Measurements from ENCODE around the gene TACC3. TPM values are rescaled to one million over a fixed set of nuclear protein-coding genes. Genes with fewer than 3 reads are reported as not detected.

The TACC3 gene
- total RNA-seq, 1 experiment from 2014 or later, result 207 TPM

- no peak overlapping the region for H3K27ac Mint-ChIP-seq
- ChIA-PET CTCF (interaction anchor here (1.0 to 4.1 kb wide), 7 partner anchors 15 to 59 kb away, joined by 3 to 188 read pairs (median 28); partner anchors contain the start of gene FGFR3), POLR2A (no interaction called here)
- H3K36me3 Mint-ChIP-seq, result no peaks in the 10 kb centered on the region
- no peak overlapping the region for H3K4me3 Mint-ChIP-seq
- no peak for TF ChIP-seq JUN (CRISPR knock-in tag; IDR thresholded peaks at IDR 0.05)
- no peak for TF ChIP-seq MYBL2 (CRISPR knock-in tag; IDR thresholded peaks at IDR 0.05)
- no peak for TF ChIP-seq TP53 (CRISPR knock-in tag; IDR thresholded peaks at IDR 0.05)
- TF ChIP-seq, protein P1, sequence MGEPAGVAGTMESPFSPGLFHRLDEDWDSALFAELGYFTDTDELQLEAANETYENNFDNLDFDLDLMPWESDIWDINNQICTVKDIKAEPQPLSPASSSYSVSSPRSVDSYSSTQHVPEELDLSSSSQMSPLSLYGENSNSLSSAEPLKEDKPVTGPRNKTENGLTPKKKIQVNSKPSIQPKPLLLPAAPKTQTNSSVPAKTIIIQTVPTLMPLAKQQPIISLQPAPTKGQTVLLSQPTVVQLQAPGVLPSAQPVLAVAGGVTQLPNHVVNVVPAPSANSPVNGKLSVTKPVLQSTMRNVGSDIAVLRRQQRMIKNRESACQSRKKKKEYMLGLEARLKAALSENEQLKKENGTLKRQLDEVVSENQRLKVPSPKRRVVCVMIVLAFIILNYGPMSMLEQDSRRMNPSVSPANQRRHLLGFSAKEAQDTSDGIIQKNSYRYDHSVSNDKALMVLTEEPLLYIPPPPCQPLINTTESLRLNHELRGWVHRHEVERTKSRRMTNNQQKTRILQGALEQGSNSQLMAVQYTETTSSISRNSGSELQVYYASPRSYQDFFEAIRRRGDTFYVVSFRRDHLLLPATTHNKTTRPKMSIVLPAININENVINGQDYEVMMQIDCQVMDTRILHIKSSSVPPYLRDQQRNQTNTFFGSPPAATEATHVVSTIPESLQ (CRISPR knock-in tag; IDR thresholded peaks at IDR 0.05), result no peak
- TF ChIP-seq ZNF121 (CRISPR knock-in tag; IDR thresholded peaks at IDR 0.05), result no peak
- TF ChIP-seq, protein P2, sequence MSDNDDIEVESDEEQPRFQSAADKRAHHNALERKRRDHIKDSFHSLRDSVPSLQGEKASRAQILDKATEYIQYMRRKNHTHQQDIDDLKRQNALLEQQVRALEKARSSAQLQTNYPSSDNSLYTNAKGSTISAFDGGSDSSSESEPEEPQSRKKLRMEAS (CRISPR knock-in tag; IDR thresholded peaks at IDR 0.05), result no peak
- no peak for TF ChIP-seq CDX4 (CRISPR knock-in tag; IDR thresholded peaks at IDR 0.05; ENCODE audit: borderline replicate concordance)
- TF ChIP-seq, protein P3, sequence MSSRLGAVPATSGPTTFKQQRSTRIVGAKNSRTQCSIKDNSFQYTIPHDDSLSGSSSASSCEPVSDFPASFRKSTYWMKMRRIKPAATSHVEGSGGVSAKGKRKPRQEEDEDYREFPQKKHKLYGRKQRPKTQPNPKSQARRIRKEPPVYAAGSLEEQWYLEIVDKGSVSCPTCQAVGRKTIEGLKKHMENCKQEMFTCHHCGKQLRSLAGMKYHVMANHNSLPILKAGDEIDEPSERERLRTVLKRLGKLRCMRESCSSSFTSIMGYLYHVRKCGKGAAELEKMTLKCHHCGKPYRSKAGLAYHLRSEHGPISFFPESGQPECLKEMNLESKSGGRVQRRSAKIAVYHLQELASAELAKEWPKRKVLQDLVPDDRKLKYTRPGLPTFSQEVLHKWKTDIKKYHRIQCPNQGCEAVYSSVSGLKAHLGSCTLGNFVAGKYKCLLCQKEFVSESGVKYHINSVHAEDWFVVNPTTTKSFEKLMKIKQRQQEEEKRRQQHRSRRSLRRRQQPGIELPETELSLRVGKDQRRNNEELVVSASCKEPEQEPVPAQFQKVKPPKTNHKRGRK (CRISPR knock-in tag; IDR thresholded peaks at IDR 0.05; ENCODE audit: borderline replicate concordance), result no peak
- no peaks in the 10 kb centered on the region for H3K4me1 Mint-ChIP-seq
- H3K27me3 Mint-ChIP-seq (ENCODE audit: low read depth), result peaks cover 2% of the 10 kb centered on the region; the same call in 1 of the 2 replicates
- H3K9me3 Mint-ChIP-seq, result no peaks in the 10 kb centered on the region
- DNase-seq (ENCODE audit: low spot score), result no peak
- ATAC-seq, result no peak
These were observed 29.2 kb downstream of the TACC3 start for GRCh38 chr4:1750381-1751154.

- no peak for ATAC-seq
- POLR2A ChIA-PET, result interaction anchor here (1.0 to 1.3 kb wide), 2 partner anchors 14 to 43 kb away, joined by 3 to 4 read pairs; no protein-coding TSS in a partner anchor
- TF ChIP-seq SMAD3 (CRISPR knock-in tag; IDR thresholded peaks at IDR 0.05; ENCODE audit: borderline replicate concordance) (no peak), JAZF1 (CRISPR knock-in tag; IDR thresholded peaks at IDR 0.05) (no peak), ZNF138 (CRISPR knock-in tag; conservative IDR thresholded peaks at IDR 0.05) (no peak), ZNF263 (CRISPR knock-in tag; IDR thresholded peaks at IDR 0.05; ENCODE audit: low read depth) (no peak), NFATC4 (CRISPR knock-in tag; IDR thresholded peaks at IDR 0.05) (no peak), GTF2I (CRISPR knock-in tag; conservative IDR thresholded peaks at IDR 0.05) (no peak), TP53 (CRISPR knock-in tag; IDR thresholded peaks at IDR 0.05) (no peak), KAT7 (CRISPR knock-in tag; IDR thresholded peaks at IDR 0.05; ENCODE audit: borderline replicate concordance) (no peak), ATF3 (CRISPR knock-in tag; conservative IDR thresholded peaks at IDR 0.05) (no peak)
- TF ChIP-seq, protein P4, sequence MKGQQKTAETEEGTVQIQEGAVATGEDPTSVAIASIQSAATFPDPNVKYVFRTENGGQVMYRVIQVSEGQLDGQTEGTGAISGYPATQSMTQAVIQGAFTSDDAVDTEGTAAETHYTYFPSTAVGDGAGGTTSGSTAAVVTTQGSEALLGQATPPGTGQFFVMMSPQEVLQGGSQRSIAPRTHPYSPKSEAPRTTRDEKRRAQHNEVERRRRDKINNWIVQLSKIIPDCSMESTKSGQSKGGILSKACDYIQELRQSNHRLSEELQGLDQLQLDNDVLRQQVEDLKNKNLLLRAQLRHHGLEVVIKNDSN (CRISPR knock-in tag; IDR thresholded peaks at IDR 0.05), result no peak
- TF ChIP-seq, protein P5, sequence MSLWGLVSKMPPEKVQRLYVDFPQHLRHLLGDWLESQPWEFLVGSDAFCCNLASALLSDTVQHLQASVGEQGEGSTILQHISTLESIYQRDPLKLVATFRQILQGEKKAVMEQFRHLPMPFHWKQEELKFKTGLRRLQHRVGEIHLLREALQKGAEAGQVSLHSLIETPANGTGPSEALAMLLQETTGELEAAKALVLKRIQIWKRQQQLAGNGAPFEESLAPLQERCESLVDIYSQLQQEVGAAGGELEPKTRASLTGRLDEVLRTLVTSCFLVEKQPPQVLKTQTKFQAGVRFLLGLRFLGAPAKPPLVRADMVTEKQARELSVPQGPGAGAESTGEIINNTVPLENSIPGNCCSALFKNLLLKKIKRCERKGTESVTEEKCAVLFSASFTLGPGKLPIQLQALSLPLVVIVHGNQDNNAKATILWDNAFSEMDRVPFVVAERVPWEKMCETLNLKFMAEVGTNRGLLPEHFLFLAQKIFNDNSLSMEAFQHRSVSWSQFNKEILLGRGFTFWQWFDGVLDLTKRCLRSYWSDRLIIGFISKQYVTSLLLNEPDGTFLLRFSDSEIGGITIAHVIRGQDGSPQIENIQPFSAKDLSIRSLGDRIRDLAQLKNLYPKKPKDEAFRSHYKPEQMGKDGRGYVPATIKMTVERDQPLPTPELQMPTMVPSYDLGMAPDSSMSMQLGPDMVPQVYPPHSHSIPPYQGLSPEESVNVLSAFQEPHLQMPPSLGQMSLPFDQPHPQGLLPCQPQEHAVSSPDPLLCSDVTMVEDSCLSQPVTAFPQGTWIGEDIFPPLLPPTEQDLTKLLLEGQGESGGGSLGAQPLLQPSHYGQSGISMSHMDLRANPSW (CRISPR knock-in tag; conservative IDR thresholded peaks at IDR 0.05; ENCODE audit: low read depth), result no peak
- TF ChIP-seq, protein P6, sequence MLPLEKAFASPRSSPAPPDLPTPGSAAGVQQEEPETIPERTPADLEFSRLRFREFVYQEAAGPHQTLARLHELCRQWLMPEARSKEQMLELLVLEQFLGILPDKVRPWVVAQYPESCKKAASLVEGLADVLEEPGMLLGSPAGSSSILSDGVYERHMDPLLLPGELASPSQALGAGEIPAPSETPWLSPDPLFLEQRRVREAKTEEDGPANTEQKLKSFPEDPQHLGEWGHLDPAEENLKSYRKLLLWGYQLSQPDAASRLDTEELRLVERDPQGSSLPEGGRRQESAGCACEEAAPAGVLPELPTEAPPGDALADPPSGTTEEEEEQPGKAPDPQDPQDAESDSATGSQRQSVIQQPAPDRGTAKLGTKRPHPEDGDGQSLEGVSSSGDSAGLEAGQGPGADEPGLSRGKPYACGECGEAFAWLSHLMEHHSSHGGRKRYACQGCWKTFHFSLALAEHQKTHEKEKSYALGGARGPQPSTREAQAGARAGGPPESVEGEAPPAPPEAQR (CRISPR knock-in tag; IDR thresholded peaks at IDR 0.05), result no peak
- TF ChIP-seq, protein P7, sequence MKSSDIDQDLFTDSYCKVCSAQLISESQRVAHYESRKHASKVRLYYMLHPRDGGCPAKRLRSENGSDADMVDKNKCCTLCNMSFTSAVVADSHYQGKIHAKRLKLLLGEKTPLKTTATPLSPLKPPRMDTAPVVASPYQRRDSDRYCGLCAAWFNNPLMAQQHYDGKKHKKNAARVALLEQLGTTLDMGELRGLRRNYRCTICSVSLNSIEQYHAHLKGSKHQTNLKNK (CRISPR knock-in tag; IDR thresholded peaks at IDR 0.05), result no peak
These were observed 30.0 kb downstream of the TACC3 start for GRCh38 chr4:1751155-1751918.

More at GRCh38 chr4:1751155-1751918, 30.0 kb downstream of the TACC3 start:
- Mint-ChIP-seq H3K9me3 (no peaks in the 10 kb centered on the region), H3K27ac (no peak overlapping the region), H3K36me3 (no peaks in the 10 kb centered on the region), H3K27me3 (ENCODE audit: low read depth) (peaks cover 2% of the 10 kb centered on the region; the same call in 1 of the 2 replicates), H3K4me3 (no peak overlapping the region), H3K4me1 (no peaks in the 10 kb centered on the region)
- CTCF ChIA-PET, result interaction anchor here (0.7 to 2.7 kb wide), 11 partner anchors 14 to 160 kb away, joined by 3 to 30 read pairs (median 7); partner anchors contain the start of gene FGFR3
- no peak for DNase-seq (ENCODE audit: low spot score)

Measured in WTC11 (cell line).